ENCODE measurements around the gene ACY1.
"Not testable (repeated sequence)": the region's sequence is repeated elsewhere in the genome, so short reads cannot be mapped to it uniquely, and the experiment has no call there.

The ACY1 gene

DNA sequence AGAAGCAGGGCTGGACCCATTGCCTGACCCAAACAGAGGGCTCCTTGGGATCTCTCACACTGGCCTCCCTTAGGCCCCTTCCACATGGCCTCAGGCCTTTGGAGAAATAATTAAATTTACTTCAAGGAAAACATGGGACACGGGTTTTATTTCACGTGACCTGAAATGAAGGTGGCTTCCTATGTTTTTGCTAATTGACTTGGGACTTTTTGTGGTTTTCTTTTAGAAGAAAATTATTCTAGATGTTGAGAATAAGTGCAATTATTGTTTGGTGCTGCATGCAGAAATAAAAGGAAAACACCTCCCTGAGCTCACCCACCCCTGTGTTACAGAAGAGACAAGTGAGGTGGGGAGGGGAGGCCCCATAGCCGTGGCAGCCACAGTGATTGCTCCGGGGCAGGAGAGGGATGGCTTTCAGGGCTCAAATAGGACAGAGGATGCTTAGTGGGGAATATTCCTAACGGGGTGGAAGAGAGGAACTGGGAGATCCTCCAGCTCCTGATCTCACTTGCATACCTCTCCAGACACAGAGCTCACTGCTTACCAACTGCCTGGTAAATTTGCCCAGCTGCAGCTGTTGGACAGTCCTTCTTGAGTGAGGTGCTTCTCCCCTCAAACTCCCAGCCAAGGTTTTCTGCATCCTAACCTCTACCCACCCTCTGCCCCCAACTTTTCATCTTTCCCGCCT, 41.6 kb downstream of the ACY1 start:
- no peak for DNase-seq (ENCODE audit: low read depth in 2 of 2)

DNA sequence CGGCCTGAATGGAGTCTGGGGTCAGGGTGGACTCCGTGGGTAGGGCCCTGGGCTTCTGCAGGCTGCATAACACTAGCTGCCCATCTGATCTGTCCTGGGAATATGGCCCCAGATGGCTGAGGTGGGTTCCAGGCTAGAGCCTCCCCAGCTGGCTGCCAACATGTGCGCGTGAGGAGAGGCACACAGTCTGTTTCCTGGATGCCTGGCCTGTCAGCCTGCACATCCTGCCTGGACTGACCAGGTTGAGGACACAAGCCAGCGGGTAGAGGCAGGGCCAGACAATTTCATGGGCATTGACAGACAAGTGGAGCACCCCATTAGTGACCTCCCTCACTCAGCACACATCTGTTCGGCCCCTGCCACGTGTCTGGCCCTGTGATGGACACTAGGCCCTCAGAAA, 42.1 kb downstream of the ACY1 start:
- DNase-seq (ENCODE audit: low read depth in 2 of 2), result no peak

DNA sequence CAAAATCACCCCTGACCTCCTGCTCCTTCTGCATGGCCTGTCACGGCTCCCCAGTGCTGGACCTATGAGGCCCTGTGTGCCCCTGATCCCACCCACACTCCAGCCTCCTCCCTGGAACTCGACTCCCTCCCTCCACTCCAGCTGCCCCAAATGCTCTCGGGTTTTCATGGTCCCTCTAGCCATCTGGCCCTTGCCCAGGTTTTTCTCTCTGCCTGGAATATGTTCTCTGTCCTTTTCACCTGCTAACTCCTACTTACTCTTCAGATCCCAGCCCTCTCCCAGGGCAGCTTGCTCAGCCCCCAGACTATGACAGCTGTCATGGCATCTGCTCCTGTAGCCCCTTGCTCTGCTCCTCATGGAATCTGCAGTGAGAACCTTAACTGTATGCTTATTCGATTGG, 42.7 kb downstream of the ACY1 start:
- DNase-seq (ENCODE audit: low read depth in 2 of 2), result no peak

DNA sequence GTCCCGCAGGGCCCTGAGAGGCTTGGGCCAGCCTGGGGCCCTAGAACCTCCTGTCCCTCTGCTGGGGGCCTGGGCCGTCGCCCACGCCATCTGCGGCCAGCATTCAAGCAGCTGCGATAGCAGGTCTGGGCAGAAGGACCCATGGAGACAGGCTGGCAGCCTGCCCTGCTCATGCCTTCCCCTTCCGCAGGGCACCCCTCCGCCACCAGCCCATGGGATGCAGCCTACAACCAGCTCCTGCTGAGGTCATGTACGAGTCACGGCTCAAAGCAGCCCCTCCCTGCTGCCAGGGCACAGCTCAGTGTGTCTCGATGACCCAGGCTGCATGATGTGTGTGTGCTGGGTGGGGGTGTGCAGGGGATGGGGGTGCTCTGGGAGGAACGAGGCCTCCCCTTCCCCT, 45.2 kb downstream of the ACY1 start:
- no peak for DNase-seq (ENCODE audit: low read depth in 2 of 2)

DNA sequence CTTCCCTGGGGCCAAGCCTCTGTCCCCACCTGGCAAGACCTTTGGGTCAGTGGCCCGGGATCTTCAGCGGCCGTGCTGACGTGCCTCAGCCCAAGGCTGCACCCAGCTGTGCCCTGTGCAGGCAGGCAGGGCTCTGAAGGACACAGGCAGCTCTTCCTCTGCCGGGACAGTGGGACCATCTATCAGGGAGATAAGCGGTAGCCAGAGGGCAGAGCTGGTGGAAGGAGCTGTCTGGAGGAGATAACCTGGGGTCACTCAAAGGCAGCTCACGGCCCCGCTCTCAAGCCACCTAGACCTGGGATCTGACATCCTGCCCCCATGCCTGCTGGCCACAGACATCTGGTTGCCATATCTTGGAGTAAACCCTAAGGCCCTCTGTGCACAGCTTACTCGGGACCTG, 45.7 kb downstream of the ACY1 start:
- DNase-seq (ENCODE audit: low read depth in 2 of 2), result no peak

DNA sequence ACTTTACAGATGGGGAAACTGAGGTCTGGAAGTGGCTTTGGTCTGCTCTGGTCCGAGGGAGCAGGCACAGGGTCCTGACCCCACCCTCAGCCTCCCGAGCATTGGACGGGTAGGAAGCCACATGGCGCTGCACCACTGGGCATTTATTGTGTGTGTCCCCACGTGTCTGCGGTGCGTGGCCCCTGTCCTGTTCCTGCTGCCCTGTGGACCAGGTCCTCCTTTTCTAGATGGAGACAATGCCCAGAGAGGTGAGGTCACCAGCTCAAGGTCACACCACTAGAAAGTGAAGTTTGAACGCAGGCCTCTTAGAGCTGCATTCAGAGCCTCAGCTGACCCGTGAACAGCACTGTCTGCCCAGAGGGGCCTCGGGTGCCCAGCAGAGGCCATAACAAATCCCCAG, 46.2 kb downstream of the ACY1 start:
- DNase-seq (ENCODE audit: low read depth in 2 of 2), result no peak

DNA sequence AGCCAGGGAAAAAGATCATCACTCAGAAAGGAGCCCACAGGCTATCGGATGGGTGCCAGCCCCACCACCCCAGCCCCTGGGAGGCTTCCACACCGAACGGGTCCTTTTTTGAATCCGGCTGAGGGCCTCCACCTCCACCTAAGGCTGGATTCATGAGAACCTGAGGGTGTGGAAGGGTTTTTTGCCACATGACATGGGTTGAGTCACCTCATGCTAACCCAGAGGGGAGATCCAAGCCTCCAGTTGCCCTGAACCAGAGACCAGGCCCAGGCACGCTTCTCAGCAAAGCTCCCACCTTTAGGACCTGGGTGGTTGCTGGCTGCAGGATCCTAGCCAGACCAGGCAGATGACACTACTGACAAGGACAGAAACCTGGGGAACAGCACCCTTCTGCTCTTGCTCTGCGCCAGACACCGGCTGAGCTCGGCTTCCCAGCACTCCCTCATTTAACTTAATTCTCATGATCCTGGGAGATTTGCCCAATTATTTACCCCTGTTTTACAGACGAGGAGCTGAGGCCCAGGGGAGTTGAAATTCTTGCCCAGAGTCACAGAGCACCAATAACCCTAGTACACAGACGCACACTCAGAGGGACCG, 47.5 kb downstream of the ACY1 start:
- no peak for DNase-seq (ENCODE audit: low read depth in 2 of 2)

DNA sequence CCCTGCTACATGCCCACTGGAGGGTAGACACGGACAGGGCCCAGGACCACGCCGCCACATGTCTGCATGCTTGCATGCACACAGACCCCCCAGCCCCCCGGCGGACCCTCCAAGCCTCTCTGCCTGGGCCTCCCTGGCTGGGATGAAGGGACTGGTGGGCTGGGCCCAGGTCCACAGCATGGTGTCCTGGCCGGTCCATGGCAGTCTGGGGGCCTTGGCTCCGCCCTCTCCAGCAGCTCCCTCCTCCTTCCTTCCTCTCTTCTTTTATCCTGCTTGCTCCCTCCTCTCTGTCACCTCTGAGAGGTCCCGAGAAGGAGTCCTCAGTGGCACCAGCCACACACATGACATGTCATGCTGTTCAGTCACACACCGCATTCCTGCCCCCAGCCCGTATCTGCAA, 48.6 kb downstream of the ACY1 start:
- DNase-seq (ENCODE audit: low read depth in 2 of 2), result no peak

DNA sequence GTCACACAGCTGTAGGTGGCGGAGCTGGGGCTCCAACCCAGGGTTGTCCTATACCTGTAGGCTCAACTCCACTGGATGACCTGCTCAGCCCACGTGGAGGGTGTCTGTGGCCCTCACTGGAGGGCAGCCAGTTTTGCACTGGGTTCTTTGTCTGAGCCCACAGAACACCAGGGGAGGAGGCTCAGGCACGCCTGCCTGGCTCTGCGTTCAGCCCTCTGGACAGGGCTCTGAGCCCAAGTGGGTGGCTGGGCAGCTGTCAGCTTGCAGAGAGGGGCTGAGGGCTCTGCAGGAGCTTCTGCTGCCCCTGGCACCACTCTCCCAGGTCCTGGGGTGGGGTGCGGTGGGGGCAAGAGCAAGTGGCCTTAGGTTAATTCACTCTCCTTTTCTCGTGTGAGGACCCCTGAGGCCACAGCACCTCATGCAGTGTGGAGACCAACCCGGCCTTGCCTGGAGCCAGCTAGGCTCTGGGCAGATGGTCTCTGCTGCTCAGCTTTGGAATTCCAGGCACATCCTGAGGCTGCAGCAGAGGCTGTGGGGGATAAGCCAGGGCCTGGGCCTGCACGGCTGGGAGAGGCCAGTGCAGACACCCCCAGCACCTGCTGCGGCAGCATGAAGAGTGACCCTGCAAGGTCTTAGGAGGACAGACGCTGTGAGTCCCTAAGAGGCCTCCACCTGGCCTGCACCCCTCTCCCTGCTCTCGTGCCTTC, 49.5 kb downstream of the ACY1 start:
- no peak for DNase-seq (ENCODE audit: low read depth in 2 of 2)

DNA sequence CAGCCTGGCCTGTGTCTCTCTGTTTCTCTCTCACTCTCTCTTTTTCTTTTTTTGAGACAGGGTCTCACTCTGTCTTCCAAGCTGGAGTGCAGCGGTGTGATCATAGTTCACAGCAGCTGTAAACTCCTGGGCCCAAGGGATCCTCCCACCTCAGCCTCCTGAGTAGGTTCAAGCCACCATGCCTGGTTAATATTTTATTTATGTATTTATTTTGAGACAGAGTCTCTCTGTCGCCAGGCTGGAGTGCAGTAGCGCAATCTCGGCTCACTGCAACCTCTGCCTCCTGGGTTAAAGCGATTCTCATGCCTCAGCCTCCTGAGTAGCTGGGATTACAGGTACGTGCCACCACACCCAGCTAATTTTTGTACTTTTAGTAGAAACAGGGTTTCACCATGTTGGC, 50.4 kb downstream of the ACY1 start:
- not testable (repeated sequence) for DNase-seq (ENCODE audit: low read depth in 2 of 2)

DNA sequence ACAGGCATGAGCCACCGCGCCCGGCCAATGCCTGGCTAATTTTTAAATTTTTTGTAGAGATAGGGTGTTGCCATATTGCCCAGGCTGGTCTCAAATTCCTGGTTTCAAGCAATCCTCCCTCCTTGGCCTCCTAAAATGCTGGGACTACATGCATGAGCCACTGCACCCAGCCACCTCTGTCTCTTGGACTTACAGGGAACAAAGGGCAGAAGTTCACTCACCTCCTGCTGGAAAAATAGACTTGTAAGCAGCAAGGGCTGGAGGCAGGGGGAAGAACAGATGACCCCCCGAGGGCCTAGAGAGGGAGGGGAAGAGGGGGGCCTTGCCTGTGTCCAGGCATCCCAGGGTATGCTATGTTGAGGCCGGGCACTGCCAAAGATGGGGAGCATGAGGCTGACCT, 50.9 kb downstream of the ACY1 start:
- DNase-seq (ENCODE audit: low read depth in 2 of 2), result no peak

DNA sequence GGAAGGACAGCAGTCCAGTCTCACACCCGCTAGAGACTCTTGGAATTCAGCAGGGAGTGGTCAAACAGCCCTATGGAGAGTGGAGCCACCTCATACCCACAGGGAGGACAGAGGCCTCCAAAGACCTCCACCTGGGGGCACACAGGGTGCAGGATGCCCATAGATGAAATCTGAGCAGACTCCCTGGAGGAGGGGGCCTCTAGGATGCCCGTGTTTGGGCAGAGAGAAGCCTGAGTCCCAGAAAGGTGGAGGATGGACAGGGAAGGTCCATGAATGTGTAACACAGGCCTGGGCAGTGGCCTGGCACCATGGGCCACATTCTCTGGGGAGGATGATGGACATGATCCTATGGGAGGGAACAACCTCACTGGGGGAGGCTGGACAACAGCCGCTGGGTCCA, 51.3 kb downstream of the ACY1 start:
- no peak for DNase-seq (ENCODE audit: low read depth in 2 of 2)

DNA sequence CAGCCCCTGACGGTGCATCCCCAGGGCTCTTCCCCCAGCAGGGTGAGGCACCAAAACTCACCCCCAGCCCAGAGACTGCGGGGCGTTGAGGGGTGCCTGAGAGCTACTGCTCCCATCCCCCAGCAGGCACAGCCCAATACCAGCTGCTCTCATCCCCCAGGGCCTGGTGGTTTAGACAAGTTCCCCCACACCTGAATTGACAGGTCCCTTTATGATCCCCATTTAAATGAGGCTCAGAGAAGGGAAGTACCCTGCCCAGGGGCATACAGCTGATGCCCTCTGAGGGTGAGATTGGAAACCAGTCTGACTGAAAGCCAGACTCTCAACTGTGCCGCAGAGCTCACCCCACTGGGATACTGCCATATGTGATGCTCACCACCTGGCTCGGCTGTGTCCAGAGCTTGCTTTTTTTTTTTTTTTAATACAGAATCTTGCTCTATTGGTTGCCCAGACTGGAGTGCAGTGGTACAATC, 52.9 kb downstream of the ACY1 start:
- DNase-seq (ENCODE audit: low read depth in 2 of 2), result no peak

DNA sequence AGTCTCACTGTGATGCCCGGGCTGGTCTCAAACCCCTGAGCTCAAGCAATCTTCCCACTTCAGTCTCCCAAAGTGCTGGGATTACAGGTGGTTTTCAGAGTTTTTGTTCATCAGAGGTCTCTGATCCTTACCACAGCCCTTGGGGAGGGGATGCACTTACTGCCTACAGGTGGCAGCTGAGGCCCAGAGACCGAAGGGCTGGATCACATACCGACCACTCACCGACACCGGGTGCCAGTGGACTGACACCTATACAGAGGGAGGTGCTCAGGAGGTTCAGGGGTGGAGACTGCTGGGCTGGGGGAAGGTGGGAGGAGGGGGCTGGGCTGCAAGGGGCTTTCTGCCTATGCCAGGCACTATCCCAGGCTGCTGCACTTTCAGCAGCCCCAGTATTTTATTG, 53.5 kb downstream of the ACY1 start:
- no peak for DNase-seq (ENCODE audit: low read depth in 2 of 2)

DNA sequence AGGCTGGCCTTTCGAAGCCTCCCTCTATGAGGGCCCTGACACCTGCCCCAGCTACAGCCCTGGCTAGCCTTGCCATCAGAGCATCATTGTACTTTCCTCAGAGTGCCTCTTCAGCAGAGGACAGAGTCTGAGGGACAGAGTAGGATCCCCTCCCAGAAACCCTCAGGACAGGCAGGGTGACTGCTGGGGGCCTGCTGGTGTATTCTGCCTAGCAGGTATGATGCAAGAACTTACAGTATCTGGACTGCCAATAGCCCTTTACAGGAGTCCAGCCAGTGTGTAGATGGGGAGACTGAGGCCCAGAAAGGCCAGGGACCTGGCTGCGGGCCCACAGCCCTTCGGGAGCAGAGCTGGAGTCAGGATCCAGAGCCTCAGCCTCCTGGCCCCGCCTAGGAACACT, 54.0 kb downstream of the ACY1 start:
- no peak for DNase-seq (ENCODE audit: low read depth in 2 of 2)

DNA sequence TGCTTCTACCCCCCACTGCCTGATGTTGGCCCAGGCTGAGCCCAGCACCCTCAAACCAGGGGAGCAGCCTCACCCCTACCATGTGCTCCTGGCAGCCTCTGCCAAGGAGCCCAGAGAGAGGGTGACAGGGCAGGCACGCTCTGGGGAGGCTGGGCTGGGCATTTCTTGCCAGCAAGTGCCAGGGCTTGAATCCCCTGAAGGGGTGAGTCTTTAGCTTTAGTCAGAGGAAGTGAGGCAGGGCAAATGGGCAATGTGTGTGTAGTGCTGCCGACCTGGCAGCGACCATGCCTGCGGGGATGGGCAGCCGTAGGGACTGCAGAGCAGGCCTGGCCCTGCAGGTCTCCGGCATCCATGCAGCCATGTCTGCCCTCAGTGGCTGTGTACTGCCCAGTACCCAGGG, 54.9 kb downstream of the ACY1 start:
- no peak for DNase-seq (ENCODE audit: low read depth in 2 of 2)

Data from stimulated activated CD8-positive, alpha-beta memory T cell treated with anti-CD3 and anti-CD28 coated beads, Interleukin-2, amount 100 ng/mL, for 1 hour (primary cell).